IPS DF 4.7 (cell line): ENCODE data around the gene ANKRD13B.

Experiments
- DNase-seq: peaks from one replicate; pipeline ENCODE4 v3.0.0-alpha.2; 2013; ENCODE audit warnings: low spot score; ENCODE audit errors: extremely low read depth

ANKRD13B gene

GRCh38 chr17:29581583-29582253 is 11.2 kb upstream of the ANKRD13B start:
- no peak for DNase-seq

GRCh38 chr17:29582254-29582765 is 10.6 kb upstream of the ANKRD13B start:
- no peak for DNase-seq

GRCh38 chr17:29582772-29583171 is 10.2 kb upstream of the ANKRD13B start:
- DNase-seq = no peak

- no peak for DNase-seq
Observed at GRCh38 chr17:29583324-29584248, 9.3 kb upstream of the ANKRD13B start.

GRCh38 chr17:29584452-29585079 is 8.4 kb upstream of the ANKRD13B start:
- no peak for DNase-seq

- DNase-seq = no peak
Observed at GRCh38 chr17:29585080-29585751, 7.7 kb upstream of the ANKRD13B start.

- DNase-seq = no peak
Observed at GRCh38 chr17:29586676-29587469, 6.1 kb upstream of the ANKRD13B start.

GRCh38 chr17:29587591-29587990 is 5.3 kb upstream of the ANKRD13B start:
- DNase-seq = no peak

GRCh38 chr17:29588017-29588561 is 4.8 kb upstream of the ANKRD13B start:
- no peak for DNase-seq

- DNase-seq = no peak
Observed at GRCh38 chr17:29588562-29589411, 4.1 kb upstream of the ANKRD13B start.

- DNase-seq = no peak
Observed at GRCh38 chr17:29589524-29590410, 3.2 kb upstream of the ANKRD13B start, which contains the start of gene GIT1. Gene GIT1 (minus strand): TSS chr17:29589648. CDS start chr17:29589378, 270 bp downstream.

GRCh38 chr17:29590411-29591145 is 2.4 kb upstream of the ANKRD13B start:
- DNase-seq = no peak

GRCh38 chr17:29591146-29591736 is 1.7 kb upstream of the ANKRD13B start:
- no peak for DNase-seq

GRCh38 chr17:29591737-29592608 is 959 bp upstream of the ANKRD13B start:
- DNase-seq = no peak

GRCh38 chr17:29593591-29594518 is 923 bp downstream of the ANKRD13B start:
- no peak for DNase-seq
